HG03460 (cell line): ENCODE data around the gene PJA2.
"Not testable (repeated sequence)": the region's sequence is repeated elsewhere in the genome, so short reads cannot be mapped to it uniquely, and the experiment has no call there.

Experiments
- ATAC-seq: cut with Tn5 transposase; IDR thresholded peaks from one replicate; pipeline ENCODE4 v1.9.1; 2021; ENCODE audit not compliant: unreplicated experiment

The PJA2 gene

DNA sequence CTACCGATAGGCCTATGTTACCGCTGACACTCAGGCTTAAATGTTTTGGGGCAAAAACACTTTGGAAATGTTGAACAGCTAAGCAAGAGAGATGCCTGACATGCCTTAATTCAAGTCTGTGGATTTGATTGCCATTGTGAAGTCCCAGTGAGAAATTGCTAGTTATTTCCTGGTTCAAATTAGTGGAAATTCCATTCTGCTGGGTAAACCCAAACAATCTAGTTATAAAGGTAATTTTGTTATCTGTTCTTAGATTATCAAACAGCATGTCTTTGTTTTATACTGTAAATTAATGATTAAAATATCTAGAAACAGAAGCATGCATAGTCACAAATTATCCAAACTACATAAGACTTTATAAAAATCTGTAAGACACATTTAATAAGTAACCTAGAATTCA, 96.6 kb downstream of the PJA2 start:
- ATAC-seq, result no peak

- ATAC-seq, result no peak
Measured at GRCh38 chr5:109312695-109313094, 97.1 kb downstream of the PJA2 start.

GRCh38 chr5:109310315-109310714, 99.5 kb downstream of the PJA2 start:
- ATAC-seq, result no peak

DNA sequence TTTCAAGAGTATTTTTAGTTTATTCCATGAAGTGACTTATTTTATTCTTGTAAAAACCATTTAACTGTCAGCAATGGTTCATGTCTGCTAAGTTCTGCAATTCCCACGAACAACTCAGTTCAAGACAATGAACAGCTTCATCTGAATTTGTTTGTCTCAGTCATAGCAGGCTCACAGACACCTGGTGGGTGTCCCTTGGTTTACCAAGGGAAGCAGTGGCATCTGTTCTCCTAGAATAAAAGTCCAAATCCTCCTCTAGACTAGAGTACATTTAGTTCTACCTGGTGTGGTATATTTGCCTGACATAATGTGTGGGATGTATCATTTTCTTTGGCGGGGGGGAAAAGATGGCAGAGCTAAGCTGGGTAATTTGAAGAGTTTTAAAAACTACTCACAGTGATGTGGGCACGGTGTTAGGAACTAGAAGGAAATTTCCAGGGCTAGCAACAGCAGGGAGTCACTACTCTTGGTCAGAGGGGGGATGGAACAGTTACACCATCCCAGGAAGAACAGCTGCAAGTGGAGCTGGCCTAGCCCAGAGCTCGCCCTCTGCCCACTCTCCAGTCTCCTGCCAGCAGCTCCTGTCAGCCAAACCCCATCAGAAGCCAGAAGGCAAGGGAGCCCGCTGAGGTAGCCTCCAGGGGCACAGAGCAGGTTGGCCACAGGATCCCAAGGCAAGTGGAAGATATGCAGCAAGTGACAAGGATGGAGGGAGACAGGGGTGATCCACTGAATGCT, 100.3 kb downstream of the PJA2 start:
- no peak for ATAC-seq

GRCh38 chr5:109307951-109308350, 101.8 kb downstream of the PJA2 start:
- ATAC-seq, result no peak

DNA sequence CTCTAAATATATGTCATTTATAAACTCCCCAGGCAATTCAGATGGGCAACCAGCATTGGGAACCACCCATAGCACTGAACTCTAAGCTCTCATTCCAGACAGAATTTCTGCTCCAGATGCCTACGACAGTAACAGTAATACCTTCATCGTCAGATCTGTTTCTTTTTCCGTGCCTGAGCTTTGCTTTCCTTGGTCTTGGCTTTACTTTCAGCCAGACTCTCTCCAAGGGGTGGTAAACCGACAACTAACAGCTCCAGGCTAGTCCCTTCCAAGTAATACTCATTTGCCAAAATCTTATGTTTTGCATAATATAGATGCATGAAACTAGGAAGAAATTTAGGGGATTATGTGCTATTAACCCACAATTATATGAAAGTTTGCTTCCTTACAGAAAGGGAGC, 102.3 kb downstream of the PJA2 start:
- no peak for ATAC-seq

- no peak for ATAC-seq
Measured at GRCh38 chr5:109305352-109305751, 104.4 kb downstream of the PJA2 start.

GRCh38 chr5:109304309-109304708, 105.5 kb downstream of the PJA2 start:
- ATAC-seq, result no peak

- ATAC-seq, result no peak
Measured at GRCh38 chr5:109300367-109300766, 109.4 kb downstream of the PJA2 start.

GRCh38 chr5:109299557-109299956, 110.2 kb downstream of the PJA2 start:
- no peak for ATAC-seq

DNA sequence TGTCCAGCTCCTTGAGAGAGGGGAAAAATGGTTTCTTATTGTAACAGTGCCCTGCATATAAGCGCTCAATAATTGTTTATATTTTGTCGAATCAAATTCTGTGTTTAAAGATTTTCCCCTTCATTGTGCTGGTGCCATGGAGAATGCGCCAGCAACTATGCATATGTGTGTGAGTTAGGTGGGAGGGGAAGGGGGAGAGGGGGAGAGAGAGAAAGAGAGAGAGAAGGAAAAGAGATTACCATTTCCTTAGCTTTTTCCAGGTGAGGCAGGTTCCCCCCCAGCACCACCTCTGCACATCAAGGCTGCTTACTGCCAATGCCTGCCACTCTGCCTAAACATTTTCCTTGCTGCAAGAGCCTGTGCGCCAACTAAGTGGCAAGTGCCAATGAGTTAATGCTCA, 111.0 kb downstream of the PJA2 start:
- ATAC-seq, result no peak

- ATAC-seq, result no peak
Measured at GRCh38 chr5:109297900-109298299, 111.9 kb downstream of the PJA2 start.

GRCh38 chr5:109291090-109291489, 118.7 kb downstream of the PJA2 start:
- ATAC-seq, result no peak

GRCh38 chr5:109290231-109290630, 119.5 kb downstream of the PJA2 start:
- ATAC-seq, result no peak

DNA sequence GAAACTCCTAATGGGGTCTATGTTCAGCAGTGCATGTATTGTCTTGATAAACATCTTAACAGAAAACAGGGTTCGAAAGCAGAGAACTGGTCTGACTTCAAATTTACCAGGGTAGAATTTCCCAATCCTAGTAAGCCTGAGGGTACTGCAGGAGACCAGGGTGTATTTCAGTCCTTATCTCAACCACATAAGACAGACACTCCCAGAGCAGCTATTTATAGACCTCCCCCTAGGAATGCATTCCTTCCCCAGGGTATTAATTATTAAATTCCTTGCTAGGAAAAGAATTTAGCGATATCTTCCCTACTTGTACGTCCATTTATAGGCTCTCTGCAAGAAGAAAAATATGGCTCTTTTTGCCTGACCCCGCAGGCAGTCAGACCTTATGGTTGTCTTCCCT, 123.1 kb downstream of the PJA2 start:
- ATAC-seq, result not testable (repeated sequence)
